Panc1 (cell line): ENCODE results near the gene SLC25A34. TPM values are rescaled to one million over a fixed set of nuclear protein-coding genes. Genes with fewer than 3 reads are reported as not detected.

Experiments used
- ATAC-seq: fragments of 200-7000 bp; cut with Tn5 transposase; 2 replicates; pipeline ENCODE4 v1.9.1; 2020; ENCODE audit warnings: mild to moderate bottlenecking, moderate library complexity
- BruUV-seq: library from RNA; stranded (reverse); fragments of 400-500 nt; replicated peaks from 2 replicates; lab custom pipeline; 2021; lab: Mats Ljungman, UMichigan
- CTCF ChIA-PET: fragments of 300-600 bp; sonication (Branson Sonifier 250); formaldehyde crosslinking; loops from one replicate; lab custom pipeline; 2022; ENCODE audit warnings: antibody characterized with exemption; lab: Charles Lee
- POLR2A ChIA-PET: fragments of 300-600 bp; sonication (Branson Sonifier 250); formaldehyde crosslinking; loops from one replicate; lab custom pipeline; 2022; ENCODE audit warnings: antibody characterized with exemption; lab: Charles Lee
- DNase-seq: peaks from one replicate; pipeline ENCODE4 v3.0.0-alpha.2; 2010; ENCODE audit warnings: low read depth, low spot score
- H3K27ac ChIP-seq: 2 replicates; pipeline ENCODE4 v1.5.1; 2011; ENCODE audit warnings: mild to moderate bottlenecking, low read length, inconsistent platforms
- H3K27me3 ChIP-seq: fragments of 200-500 bp; sonication (Bioruptor generic); 2 replicates; pipeline ENCODE4 v1.6.0; 2014; ENCODE audit warnings: low read length, inconsistent platforms; ENCODE audit not compliant: control insufficient read depth, insufficient read depth
- H3K36me3 ChIP-seq: fragments of 200-500 bp; sonication (Bioruptor generic); 2 replicates; pipeline ENCODE4 v1.5.1; 2014; ENCODE audit warnings: inconsistent platforms, mild to moderate bottlenecking, low read length, moderate library complexity; ENCODE audit not compliant: control insufficient read depth, insufficient read depth
- H3K4me1 ChIP-seq: 2 replicates; pipeline ENCODE4 v1.5.1; 2011; ENCODE audit warnings: inconsistent platforms, mild to moderate bottlenecking, low read length, moderate library complexity; ENCODE audit not compliant: control insufficient read depth, insufficient read depth
- H3K4me3 ChIP-seq, 2 experiments: 2 replicates each; pipeline ENCODE4 v1.5.1; 2011 to 2012; ENCODE audit warnings: low read depth in 2 of 2, low read length in 2 of 2, mild to moderate bottlenecking in 2 of 2, inconsistent platforms in 1 of 2, moderate library complexity in 1 of 2
- H3K9me3 ChIP-seq: fragments of 200-500 bp; sonication (Bioruptor generic); 2 replicates; pipeline ENCODE4 v1.5.1; 2014; ENCODE audit warnings: low read depth, mild to moderate bottlenecking, inconsistent platforms, low read length, moderate library complexity; ENCODE audit not compliant: control insufficient read depth, insufficient read depth
- CTCF ChIP-seq: fragments of 450-650 bp; IDR thresholded peaks from 2 replicates; pipeline ENCODE4 v1.5.1; 2017; ENCODE audit warnings: mild to moderate bottlenecking
- POLR2AphosphoS5 ChIP-seq: IDR thresholded peaks from 2 replicates; pipeline ENCODE4 v1.6.1; 2012; ENCODE audit warnings: mild to moderate bottlenecking, low read depth, low read length, moderate library complexity
- REST ChIP-seq, 2 experiments: IDR thresholded peaks; 2 replicates each; pipeline ENCODE4 v1.6.1; 2011 to 2012; ENCODE audit warnings: low read depth in 2 of 2, control low read depth in 1 of 2, low read length in 1 of 2, mild to moderate bottlenecking in 1 of 2, moderate library complexity in 1 of 2; ENCODE audit not compliant: insufficient read depth in 1 of 2
- SIN3A ChIP-seq: IDR thresholded peaks from 2 replicates; pipeline ENCODE4 v1.6.1; 2012; ENCODE audit warnings: low read depth, mild to moderate bottlenecking, low read length, moderate library complexity, borderline replicate concordance; ENCODE audit not compliant: insufficient read depth
- TCF7L2 ChIP-seq: IDR thresholded peaks from 2 replicates; pipeline ENCODE4 v1.6.1; 2011; ENCODE audit warnings: mild to moderate bottlenecking, low read depth, low read length, inconsistent platforms
- in situ Hi-C: cut with HindIII; loops from 2 replicates; pipeline ENCODE4 v1.10.0; 2016; ENCODE audit warnings: low sequenced_read_pairs, low pct_unique_long_range_greater_than_20kb
- intact Hi-C: fragments of 100-400 bp; cut with micrococcal nuclease; formaldehyde crosslinking; loops from one replicate; pipeline ENCODE4 v1.10.0; 2022; ENCODE audit not compliant: unreplicated experiment
- total RNA-seq: library from RNA; stranded (reverse); gene quantifications from one replicate; pipeline ENCODE4 v1.2.1, GENCODE V29; 2021; ENCODE audit not compliant: unreplicated experiment

Gene SLC25A34
- total RNA-seq, 1 experiment from 2014 or later: 0.64 TPM

GRCh38 chr1:15767941-15768340 lies 31.9 kb downstream of the SLC25A34 start:
- Histone ChIP-seq H3K27ac (no peak overlapping the region), H3K9me3 (no peaks in the 10 kb centered on the region), H3K4me1 (no peaks in the 10 kb centered on the region), H3K27me3 (no peaks in the 10 kb centered on the region), H3K36me3 (no peaks in the 10 kb centered on the region), H3K4me3 (no peak overlapping the region)
- in situ Hi-C loops (no loop called here), intact Hi-C loops (no loop called here)
- ATAC-seq (no peak), DNase-seq (no peak)
- CTCF ChIA-PET: no interaction called here
- TF ChIP-seq SIN3A: no peak
- no peak for TF ChIP-seq REST (IDR thresholded peaks at IDR 0.05; ENCODE audit: insufficient read depth in 1 of 2, low read depth in 2 of 2, low read length in 1 of 2)
- TF ChIP-seq POLR2AphosphoS5: no peak
- no peak for TF ChIP-seq TCF7L2
- no peak for TF ChIP-seq CTCF
- BruUV-seq: no TSS peak
- POLR2A ChIA-PET: no interaction called here

DNA sequence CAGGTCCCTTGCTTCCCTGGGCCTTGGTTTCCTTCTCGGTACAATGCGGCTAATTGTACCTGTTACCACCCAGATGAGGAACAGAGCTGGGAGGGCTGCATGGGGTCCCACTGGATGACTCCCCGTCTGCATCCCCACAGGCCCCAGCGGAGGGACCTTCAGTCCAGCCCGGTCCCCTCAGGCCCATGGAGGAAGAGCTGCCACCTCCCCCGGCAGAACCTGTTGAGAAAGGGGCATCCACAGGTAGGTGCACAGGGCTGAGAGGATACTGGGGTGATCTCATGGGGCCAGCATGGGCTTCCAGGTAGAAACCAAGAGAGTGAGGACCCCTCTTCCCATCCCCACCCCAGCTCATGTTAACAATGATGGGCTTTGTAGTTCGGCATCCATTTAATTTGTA lies 32.3 kb downstream of the SLC25A34 start:
- intact Hi-C loops (no loop called here), in situ Hi-C loops (no loop called here)
- no TSS peak for BruUV-seq
- CTCF ChIA-PET: no interaction called here
- TF ChIP-seq POLR2AphosphoS5 (no peak), CTCF (no peak), REST (IDR thresholded peaks at IDR 0.05; ENCODE audit: insufficient read depth in 1 of 2, low read depth in 2 of 2, low read length in 1 of 2) (no peak), SIN3A (no peak), TCF7L2 (no peak)
- POLR2A ChIA-PET: no interaction called here
- Histone ChIP-seq H3K27ac (no peak overlapping the region), H3K27me3 (no peaks in the 10 kb centered on the region), H3K9me3 (no peaks in the 10 kb centered on the region), H3K4me3 (no peak overlapping the region), H3K36me3 (no peaks in the 10 kb centered on the region), H3K4me1 (no peaks in the 10 kb centered on the region)
- DNase-seq (no peak), ATAC-seq (no peak)
